HG02763 (cell line): Measurements from ENCODE around the gene SPTSSA.
"Not testable (repeated sequence)": the region's sequence is repeated elsewhere in the genome, so short reads cannot be mapped to it uniquely, and the experiment has no call there.

Experiments
- ATAC-seq: cut with Tn5 transposase; IDR thresholded peaks from one replicate; pipeline ENCODE4 v1.9.1; 2021; ENCODE audit warnings: mild to moderate bottlenecking, moderate library complexity; ENCODE audit not compliant: unreplicated experiment

The SPTSSA gene

GRCh38 chr14:34428102-34428466 lies 34.0 kb downstream of the SPTSSA start:
- ATAC-seq, result not testable (repeated sequence)

DNA sequence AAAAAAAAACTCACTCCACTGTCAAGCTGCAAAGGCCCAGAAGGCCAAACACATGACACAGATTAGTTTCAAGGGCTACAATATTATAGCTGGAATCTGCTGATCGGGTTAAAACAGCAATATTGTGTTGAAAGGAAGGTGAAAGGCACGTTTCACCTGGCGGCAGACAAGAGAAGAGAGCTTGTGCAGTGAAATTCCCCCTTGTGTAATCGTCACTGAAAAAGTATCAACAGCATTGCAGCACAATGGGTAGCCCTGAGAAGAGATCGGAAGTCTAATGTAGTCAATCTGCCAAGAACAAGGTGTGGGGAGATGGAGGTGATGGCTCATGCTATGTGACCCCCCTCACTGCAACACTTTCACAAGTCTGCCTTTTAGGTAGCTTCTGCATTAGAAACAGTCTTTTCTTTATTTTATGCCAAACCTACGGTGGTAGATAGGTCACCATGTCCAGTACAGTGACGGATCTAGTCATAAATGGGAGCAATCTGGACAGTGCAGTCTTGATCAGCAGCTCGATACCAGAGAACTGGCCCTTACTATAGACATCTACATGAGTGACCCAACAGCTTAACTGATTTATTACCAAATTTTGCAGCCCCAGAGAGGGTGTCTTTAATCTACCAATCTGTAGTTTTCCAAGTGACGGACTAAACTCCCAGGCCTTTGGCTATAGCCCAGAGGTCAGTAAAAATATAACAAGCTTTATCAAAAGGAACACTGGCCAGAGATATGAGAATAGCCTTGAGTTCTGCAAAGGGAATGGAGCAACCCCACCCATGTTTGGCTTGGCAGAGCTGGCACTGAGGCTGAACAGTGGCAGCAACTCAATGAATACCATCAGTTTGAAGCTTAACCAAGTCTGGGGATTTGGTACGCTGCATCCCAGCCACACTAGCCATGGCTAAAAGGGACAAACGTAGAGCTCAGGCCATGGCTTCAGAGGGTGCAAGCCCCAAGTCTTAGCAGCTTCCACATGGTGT lies 35.4 kb downstream of the SPTSSA start:
- ATAC-seq, result no peak

DNA sequence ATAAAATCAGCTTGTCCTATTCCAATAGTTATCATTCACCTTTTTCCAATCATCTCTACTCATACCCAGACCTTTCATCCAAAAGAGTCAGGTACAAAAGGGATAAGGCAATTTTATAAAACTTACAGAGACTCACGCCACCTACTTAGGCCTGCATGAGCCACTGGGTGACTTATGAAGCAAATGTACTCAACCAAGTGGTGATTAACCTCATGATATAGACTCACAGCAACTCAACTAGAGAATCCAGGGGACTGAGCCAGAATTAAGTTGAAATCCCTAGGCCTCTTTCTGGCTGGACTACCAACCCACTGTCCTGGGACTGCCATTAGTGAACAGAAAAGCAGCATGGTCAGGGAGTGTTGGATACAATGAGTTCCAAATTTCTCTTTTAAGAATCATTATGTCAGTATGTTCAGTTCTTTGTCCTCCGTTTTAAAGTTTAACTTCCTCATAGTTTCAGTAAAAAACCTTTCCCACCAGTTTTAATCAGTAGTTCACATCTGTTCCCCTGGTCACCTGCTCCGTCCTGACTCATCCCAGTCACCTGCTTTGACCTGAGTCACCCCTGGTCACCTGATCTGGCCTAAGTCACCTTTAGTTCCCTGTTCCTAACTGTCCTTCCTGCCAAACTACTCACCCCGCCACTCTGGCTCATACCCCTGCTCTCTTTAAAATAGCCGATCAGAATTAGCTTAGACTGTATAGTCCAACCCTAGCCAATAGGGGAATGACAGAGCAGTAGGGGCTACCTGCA lies 36.8 kb downstream of the SPTSSA start:
- no peak for ATAC-seq

- no peak for ATAC-seq
These were observed 37.6 kb downstream of the SPTSSA start for GRCh38 chr14:34424488-34424887.

GRCh38 chr14:34423445-34423844 lies 38.6 kb downstream of the SPTSSA start:
- no peak for ATAC-seq

- ATAC-seq, result no peak
These were observed 41.4 kb downstream of the SPTSSA start for GRCh38 chr14:34420547-34421150.

DNA sequence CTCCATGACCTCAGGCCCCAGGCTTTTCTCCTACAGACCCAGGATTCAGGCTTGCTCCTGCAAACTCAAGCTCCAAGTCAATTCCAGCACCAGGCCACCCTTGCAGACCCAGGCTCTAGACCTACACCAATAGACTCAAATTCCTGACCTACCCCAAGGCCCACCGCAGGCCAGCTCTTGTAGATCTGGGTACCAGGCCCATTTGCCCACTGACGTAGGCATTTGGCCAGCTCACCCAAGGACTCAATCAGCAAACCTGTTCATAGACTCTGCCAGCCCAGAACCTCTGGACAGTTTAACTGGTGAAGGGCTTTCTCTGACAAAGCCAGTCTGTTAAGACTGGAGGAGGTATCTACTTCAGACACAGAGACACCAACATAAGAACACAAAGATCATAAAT lies 52.3 kb downstream of the SPTSSA start:
- no peak for ATAC-seq

GRCh38 chr14:34407951-34408350 lies 54.1 kb downstream of the SPTSSA start:
- no peak for ATAC-seq

DNA sequence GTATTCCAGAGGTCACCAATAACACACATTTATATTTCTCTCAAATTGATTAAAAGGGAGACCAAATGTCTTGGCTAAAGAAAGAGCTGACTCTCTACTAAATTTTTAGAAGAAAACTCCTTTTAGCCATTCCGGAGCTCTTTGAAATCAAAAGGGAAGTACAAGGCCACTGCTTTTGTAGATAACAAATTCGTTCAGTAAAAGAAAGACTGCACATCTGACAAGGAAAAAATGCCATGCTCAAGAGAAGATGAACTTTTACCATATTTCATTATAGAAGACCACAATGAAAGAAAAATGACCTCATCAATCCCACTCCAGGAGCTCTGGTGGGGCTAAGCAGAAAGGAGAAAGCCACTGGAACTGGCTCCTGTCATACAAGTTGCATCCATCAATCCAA lies 57.6 kb downstream of the SPTSSA start:
- no peak for ATAC-seq

DNA sequence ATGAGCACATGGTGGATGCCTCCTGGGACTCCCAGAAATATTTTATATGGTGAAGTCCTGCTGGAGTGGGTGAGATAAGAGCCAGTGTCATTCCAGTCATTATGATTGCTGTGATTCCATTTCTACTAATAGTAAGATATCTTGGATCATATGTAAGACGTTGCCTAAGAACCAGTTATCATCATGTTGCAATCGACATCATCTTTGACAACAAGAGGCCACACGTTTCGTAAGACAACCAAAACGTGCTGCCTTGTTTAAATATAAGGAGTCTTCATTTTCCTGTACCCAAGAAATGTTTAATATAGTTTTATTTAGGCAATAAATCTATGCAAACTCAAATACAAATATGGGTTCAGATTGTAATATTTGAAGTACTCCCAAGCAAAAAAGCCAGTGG lies 58.4 kb downstream of the SPTSSA start:
- ATAC-seq, result no peak

- ATAC-seq, result no peak
These were observed 64.0 kb downstream of the SPTSSA start for GRCh38 chr14:34398024-34398423.

GRCh38 chr14:34387974-34388516 lies 74.0 kb downstream of the SPTSSA start:
- no peak for ATAC-seq

GRCh38 chr14:34386865-34387485 lies 75.1 kb downstream of the SPTSSA start:
- no peak for ATAC-seq

DNA sequence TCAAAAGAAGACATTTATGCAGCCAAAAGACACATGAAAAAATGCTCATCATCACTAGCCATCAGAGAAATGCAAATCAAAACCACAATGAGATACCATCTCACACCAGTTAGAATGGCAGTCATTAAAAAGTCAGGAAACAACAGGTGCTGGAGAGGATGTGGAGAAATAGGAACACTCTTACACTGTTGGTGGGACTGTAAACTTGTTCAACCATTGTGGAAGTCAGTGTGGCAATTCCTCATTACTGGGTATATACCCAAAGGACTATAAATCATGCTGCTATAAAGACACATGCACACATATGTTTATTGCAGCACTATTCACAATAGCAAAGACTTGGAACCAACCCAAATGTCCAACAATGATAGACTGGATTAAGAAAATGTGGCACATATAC lies 76.2 kb downstream of the SPTSSA start:
- ATAC-seq, result not testable (repeated sequence)

- ATAC-seq, result no peak
These were observed 78.2 kb downstream of the SPTSSA start for GRCh38 chr14:34383839-34384238.
